Measurements from ENCODE around the gene RBM23. TPM values are rescaled to one million over a fixed set of nuclear protein-coding genes. Genes with fewer than 3 reads are reported as not detected.

RBM23 gene
- total RNA-seq, 1 experiment from 2014 or later, result 76.5 TPM

GRCh38 chr14:22871224-22872032, 47.5 kb downstream of the RBM23 start, which contains the start of gene LRP10:
TSS of gene LRP10 (plus strand) at chr14:22871740. CDS start at chr14:22872304, 564 bp downstream.
- H3F3A ChIP-seq (ENCODE audit: insufficient read depth, low read depth), result peaks cover 26% of the 10 kb centered on the region
- H3K27ac ChIP-seq, result peak within 1 kb of the TSS; percentile 95
- intact Hi-C loops (cut with micrococcal nuclease; ENCODE audit: unreplicated experiment), result loop anchor here (1.0 to 5.0 kb wide), 4 partner anchors 16 to 108 kb away; partner anchors contain the start of gene RBM23
- ChIA-PET CTCF (interaction anchor here (0.6 kb wide), 3 partner anchors 18 to 187 kb away, joined by 4 to 6 read pairs (median 6); no protein-coding TSS in a partner anchor), POLR2A (ENCODE audit: unreplicated experiment) (interaction anchor here (0.5 to 0.6 kb wide), 3 partner anchors 52 to 282 kb away, joined by 3 to 11 read pairs (median 4); no protein-coding TSS in a partner anchor)
- peak within 1 kb of the TSS; percentile 83 for H2AFZ ChIP-seq
- H4K20me1 ChIP-seq (ENCODE audit: insufficient read depth), result no peaks in the 10 kb centered on the region; the same call in 1 of the 2 replicates
- H3K4me3 ChIP-seq, result peak within 1 kb of the TSS; percentile 83
- H3K9me3 ChIP-seq (ENCODE audit: insufficient read depth, low read depth), result no peaks in the 10 kb centered on the region
- TF ChIP-seq CTCF (conservative IDR thresholded peaks at IDR 0.05) (no peak), EZH2 (IDR thresholded peaks at IDR 0.05; ENCODE audit: low read depth) (no peak)
- H3K79me2 ChIP-seq (ENCODE audit: low read depth), result peaks cover 17% of the 10 kb centered on the region
- DNase-seq, result peak; percentile 85 to 92
- peak within 1 kb of the TSS; percentile 84 for H3K4me2 ChIP-seq
- BruUV-seq (replicated peaks), result TSS peak; percentile 44
- no peaks in the 10 kb centered on the region for H3K9me2 ChIP-seq (ENCODE audit: insufficient read depth)
- no peaks in the 10 kb centered on the region for H3K27me3 ChIP-seq (ENCODE audit: insufficient read depth, low read depth)
- no peaks in the 10 kb centered on the region for H3K36me3 ChIP-seq (ENCODE audit: low read depth)
- peaks cover 17% of the 10 kb centered on the region for H3K4me1 ChIP-seq (replicated peaks; ENCODE audit: insufficient read depth)

- no TSS peak for BruUV-seq (replicated peaks)
- no peaks in the 10 kb centered on the region; the same call in 1 of the 2 replicates for H4K20me1 ChIP-seq (ENCODE audit: insufficient read depth)
- H3K27me3 ChIP-seq (ENCODE audit: insufficient read depth, low read depth), result no peaks in the 10 kb centered on the region
- intact Hi-C loops (cut with micrococcal nuclease; ENCODE audit: unreplicated experiment), result loop anchor here (1.0 to 5.0 kb wide), 2 partner anchors 46 to 108 kb away; partner anchors contain the start of gene RBM23
- ChIA-PET POLR2A (ENCODE audit: unreplicated experiment) (interaction anchor here (0.5 kb wide), 1 partner anchor 184 kb away, joined by 4 read pairs; no protein-coding TSS in a partner anchor), CTCF (interaction anchor here (0.6 kb wide), 2 partner anchors 52 to 188 kb away, joined by 6 read pairs; no protein-coding TSS in a partner anchor)
- H3K4me2 ChIP-seq, result peak overlapping the region; percentile 84
- no peaks in the 10 kb centered on the region for H3K9me2 ChIP-seq (ENCODE audit: insufficient read depth)
- no peaks in the 10 kb centered on the region for H3K36me3 ChIP-seq (ENCODE audit: low read depth)
- peaks cover 26% of the 10 kb centered on the region for H3F3A ChIP-seq (ENCODE audit: insufficient read depth, low read depth)
- peaks cover 17% of the 10 kb centered on the region for H3K4me1 ChIP-seq (replicated peaks; ENCODE audit: insufficient read depth)
- peak overlapping the region; percentile 95 for H3K27ac ChIP-seq
- H2AFZ ChIP-seq, result peak overlapping the region; percentile 63; the same call in 1 of the 2 replicates
- peak overlapping the region; percentile 83 for H3K4me3 ChIP-seq
- H3K79me2 ChIP-seq (ENCODE audit: low read depth), result peaks cover 17% of the 10 kb centered on the region
- no peaks in the 10 kb centered on the region for H3K9me3 ChIP-seq (ENCODE audit: insufficient read depth, low read depth)
- TF ChIP-seq EZH2 (IDR thresholded peaks at IDR 0.05; ENCODE audit: low read depth) (no peak), CTCF (conservative IDR thresholded peaks at IDR 0.05) (no peak)
- no peak for DNase-seq
Observed at GRCh38 chr14:22870811-22871223, 48.1 kb downstream of the RBM23 start.

- no peaks in the 10 kb centered on the region for H3K9me2 ChIP-seq (ENCODE audit: insufficient read depth)
- no peaks in the 10 kb centered on the region for H3K27me3 ChIP-seq (ENCODE audit: insufficient read depth, low read depth)
- no peaks in the 10 kb centered on the region for H3K9me3 ChIP-seq (ENCODE audit: insufficient read depth, low read depth)
- ChIA-PET POLR2A (ENCODE audit: unreplicated experiment) (no interaction called here), CTCF (interaction anchor here (0.6 kb wide), 1 partner anchor 297 kb away, joined by 3 read pairs; no protein-coding TSS in a partner anchor)
- no peak overlapping the region for H3K4me2 ChIP-seq
- no peak overlapping the region for H2AFZ ChIP-seq
- no peaks in the 10 kb centered on the region for H3K79me2 ChIP-seq (ENCODE audit: low read depth)
- intact Hi-C loops (cut with micrococcal nuclease; ENCODE audit: unreplicated experiment), result no loop called here
- no peaks in the 10 kb centered on the region for H4K20me1 ChIP-seq (ENCODE audit: insufficient read depth)
- TF ChIP-seq EZH2 (IDR thresholded peaks at IDR 0.05; ENCODE audit: low read depth) (no peak), CTCF (conservative IDR thresholded peaks at IDR 0.05) (no peak)
- peaks cover 17% of the 10 kb centered on the region for H3K4me1 ChIP-seq (replicated peaks; ENCODE audit: insufficient read depth)
- BruUV-seq (replicated peaks), result no TSS peak
- DNase-seq, result no peak
- H3F3A ChIP-seq (ENCODE audit: insufficient read depth, low read depth), result peaks cover 23% of the 10 kb centered on the region
- H3K27ac ChIP-seq, result no peak overlapping the region
- H3K4me3 ChIP-seq, result no peak overlapping the region
- H3K36me3 ChIP-seq (ENCODE audit: low read depth), result no peaks in the 10 kb centered on the region
Observed at GRCh38 chr14:22866874-22867273, 52.1 kb downstream of the RBM23 start.

Measured in PC-9 (cell line).